MM.1S (cell line): Measurements from ENCODE around the gene CFB.

Source experiments
- CTCF ChIP-seq: fragments of 300-600 bp; sonication (generic); IDR thresholded peaks from 2 replicates; pipeline ENCODE4 v1.5.1; 2016; ENCODE audit warnings: antibody characterized with exemption, low read length, mixed read lengths
- EZH2 ChIP-seq: fragments of 300-600 bp; sonication (generic); optimal IDR thresholded peaks from 2 replicates; pipeline ENCODE3; 2017; ENCODE audit warnings: low read depth, mild to moderate bottlenecking, antibody characterized with exemption, low read length, mixed read lengths
- EZH2phosphoT487 ChIP-seq: fragments of 300-600 bp; sonication (generic); IDR thresholded peaks from 2 replicates; pipeline ENCODE4 v1.6.1; 2018; ENCODE audit warnings: antibody characterized with exemption, low read length

DNA sequence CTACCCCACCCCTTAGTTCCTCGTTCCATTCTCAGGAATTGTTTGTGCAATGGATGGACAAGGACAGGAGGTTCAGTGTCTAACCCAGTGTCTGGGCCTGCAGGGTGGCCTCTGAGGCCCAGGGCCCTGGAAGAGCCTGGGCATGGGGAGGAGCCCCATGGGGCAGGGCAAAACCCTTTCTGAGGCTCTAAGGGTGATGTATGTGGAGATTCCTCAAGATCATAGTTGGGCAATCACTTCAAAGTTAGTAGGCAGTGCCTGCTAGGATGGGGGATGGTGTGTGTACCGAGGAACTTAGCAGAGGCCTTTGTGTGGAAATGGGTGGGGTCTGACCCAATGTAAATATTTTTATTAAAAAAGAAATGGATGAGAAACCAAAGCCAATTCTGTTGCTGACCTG, 25.1 kb upstream of the CFB start:
- TF ChIP-seq CTCF: no peak
- no peak for TF ChIP-seq EZH2
- TF ChIP-seq EZH2phosphoT487: no peak
